Stimulated activated CD8-positive, alpha-beta memory T cell treated with anti-CD3 and anti-CD28 coated beads, Interleukin-12 subunit alpha, Interleukin-12 subunit beta, amount 100 ng/mL, for 4 hours (primary cell): ENCODE data around the gene GBP3.
"Not testable (repeated sequence)": the region's sequence is repeated elsewhere in the genome, so short reads cannot be mapped to it uniquely, and the experiment has no call there.

ENCODE experiments used
- DNase-seq: peaks from one replicate; pipeline ENCODE4 v3.0.0-alpha.2; 2020; ENCODE audit warnings: low read depth

Gene GBP3

DNA sequence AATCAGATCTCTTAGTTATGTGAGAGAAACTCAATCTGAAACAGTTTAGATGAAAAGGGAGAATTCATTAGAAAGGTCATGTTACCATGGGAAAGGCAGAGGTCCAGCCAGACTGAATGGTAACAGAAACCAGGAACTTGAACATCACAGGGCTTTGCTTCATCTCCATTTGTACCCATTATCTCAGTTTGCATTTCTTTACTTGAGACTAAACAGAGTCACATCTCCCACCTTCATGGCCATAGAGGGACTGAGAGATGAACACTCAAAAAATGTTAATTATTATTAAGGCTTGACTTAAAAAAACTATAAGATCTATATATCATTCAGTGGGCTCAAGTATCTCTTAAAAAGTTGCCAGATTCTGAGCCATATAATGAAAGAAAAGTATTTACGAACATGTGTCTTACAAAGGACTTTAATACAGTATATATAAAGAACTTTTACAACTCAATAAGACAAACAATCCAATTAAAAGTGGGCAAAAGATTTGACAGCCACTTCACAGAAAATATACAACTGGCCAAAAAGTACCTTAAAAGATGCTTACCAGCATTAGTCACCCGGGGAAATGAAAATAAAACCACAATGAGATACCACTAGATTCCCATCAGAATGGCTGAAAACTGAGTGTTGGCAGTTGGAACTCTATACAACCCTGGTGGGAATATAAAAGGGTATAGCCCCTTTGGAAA is 43.5 kb downstream of the GBP3 start:
- DNase-seq, result no peak

DNA sequence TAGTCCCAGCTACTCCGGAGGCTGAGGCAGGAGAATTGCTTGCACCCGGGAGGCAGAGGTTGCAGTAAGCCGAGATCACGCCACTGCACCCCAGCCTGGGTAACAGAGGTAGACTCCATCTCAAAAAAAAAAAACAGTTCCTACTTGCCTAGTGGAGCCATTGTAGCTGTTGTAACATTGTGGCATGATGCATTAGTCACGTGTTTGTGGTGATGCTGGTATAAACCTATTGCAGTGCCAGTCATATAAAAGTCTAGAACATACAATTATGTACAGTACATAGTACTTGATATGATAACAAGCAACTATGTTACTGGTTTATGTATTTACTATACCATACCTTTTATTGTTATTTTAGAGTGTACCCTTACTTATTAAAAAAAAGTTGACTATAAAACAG is 46.4 kb downstream of the GBP3 start:
- no peak for DNase-seq

DNA sequence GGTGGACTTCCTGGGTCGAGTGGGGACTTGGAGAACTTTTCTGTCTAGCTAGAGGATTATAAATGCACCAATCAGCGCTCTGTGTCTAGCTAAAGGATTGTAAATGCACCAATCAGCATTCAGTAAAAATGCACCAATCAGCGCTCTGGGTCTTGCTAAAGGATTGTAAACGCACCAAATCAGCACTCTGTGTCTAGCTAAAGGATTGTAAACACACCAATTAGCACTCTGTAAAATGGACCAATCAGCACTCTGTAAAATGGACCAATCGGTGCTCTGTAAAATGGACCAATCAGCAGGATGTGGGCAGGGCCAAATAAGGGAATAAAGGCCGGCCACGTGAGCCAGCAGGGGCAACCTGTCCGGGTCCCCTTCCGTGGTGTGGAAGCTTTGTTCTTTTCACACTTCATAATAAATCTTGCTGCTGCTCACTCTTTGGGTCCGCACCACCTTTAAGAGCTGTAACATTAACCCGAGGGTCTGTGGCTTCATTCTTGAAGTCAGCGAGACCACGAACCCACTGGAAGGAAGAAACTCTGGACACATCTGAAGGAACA is 48.0 kb downstream of the GBP3 start:
- DNase-seq, result not testable (repeated sequence)

- DNase-seq, result no peak
Observed at GRCh38 chr1:88973520-88974137, 49.0 kb downstream of the GBP3 start.

- no peak for DNase-seq
Observed at GRCh38 chr1:88961647-88962275, 60.9 kb downstream of the GBP3 start.

DNA sequence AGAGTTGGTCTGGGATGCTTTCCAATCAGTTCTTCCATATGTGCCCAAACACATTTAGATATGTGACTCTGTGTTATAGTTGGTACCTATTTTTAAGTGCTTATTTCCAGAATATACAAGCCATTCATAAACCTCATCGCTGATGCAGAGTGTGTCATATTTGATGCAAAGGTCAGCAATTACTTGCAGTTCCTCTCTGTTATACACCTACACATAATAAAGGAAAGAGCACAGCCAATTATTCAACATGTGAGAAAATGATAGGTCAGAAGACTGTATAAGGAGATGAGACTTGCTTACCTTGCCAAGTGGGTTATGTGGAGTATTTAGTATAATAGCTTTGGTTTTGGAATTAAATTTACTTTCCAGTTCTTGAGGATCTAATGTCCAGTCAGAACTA is 61.6 kb downstream of the GBP3 start:
- DNase-seq, result no peak
